ENCODE data around the gene MROH7. TPM values are rescaled to one million over a fixed set of nuclear protein-coding genes. Genes with fewer than 3 reads are reported as not detected.
"Not testable (repeated sequence)": the region's sequence is repeated elsewhere in the genome, so short reads cannot be mapped to it uniquely, and the experiment has no call there.

Gene MROH7
- total RNA-seq, 1 experiment from 2014 or later, result not detected

DNA sequence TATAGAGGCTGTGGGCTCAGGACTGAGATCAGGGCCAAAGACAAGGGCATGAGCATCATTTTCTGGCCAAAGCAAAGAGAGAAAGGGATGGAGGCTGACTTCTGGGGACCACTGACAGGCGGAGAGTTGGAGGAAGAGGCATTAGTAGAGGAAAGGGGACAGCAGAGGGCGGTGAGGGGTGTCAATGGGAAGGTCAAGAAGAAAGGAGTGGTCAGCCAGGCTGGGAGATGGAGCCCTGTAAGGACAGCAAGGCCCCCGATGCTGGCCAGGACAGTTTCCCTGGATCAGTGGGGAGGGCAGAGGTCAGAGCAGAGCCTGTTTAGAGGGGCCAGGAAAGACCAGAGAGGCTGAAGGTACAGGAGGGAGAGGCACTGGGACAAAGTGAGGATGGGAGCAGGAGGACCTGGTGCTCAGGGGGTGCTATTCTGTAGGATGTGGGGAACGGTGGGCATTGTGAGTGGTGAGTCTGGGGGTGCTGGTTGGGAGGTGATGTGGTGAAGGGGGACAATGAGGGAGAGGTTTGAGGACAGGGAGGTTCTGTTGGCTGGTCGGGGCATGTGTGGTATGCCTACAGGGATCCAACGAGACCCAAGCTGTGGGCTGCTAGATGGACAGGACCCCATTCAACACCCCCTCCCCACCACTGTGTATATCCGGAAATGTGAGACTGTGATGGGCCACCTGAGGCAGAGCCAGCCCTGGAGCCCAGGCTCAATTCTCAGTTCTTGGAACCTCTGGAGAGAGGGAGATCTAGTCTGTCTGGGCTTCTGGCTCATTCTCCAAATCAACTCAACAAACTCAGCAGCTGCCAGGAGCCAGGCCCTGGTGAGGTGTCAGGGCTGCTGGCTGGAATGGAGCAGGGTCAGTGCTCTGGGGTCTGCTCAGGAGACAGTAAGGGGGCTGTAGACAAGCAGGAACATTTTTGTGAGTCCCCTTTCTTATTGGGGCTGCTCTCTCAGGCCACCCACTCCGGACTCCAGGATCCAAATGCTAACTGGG lies 16.8 kb upstream of the MROH7 start:
- peaks cover 5% of the 10 kb centered on the region for H3K4me1 Mint-ChIP-seq (ENCODE audit: insufficient read depth, unreplicated experiment)
- peaks cover 11% of the 10 kb centered on the region for H3K36me3 Mint-ChIP-seq (ENCODE audit: insufficient read depth, unreplicated experiment)
- H3K27me3 Mint-ChIP-seq (ENCODE audit: insufficient read depth, unreplicated experiment), result no peaks in the 10 kb centered on the region
- no peak for DNase-seq (ENCODE audit: unreplicated experiment)
- TF ChIP-seq CTCF (IDR thresholded peaks at IDR 0.05; ENCODE audit: unreplicated experiment), result no peak
- H3K4me3 Mint-ChIP-seq (ENCODE audit: unreplicated experiment), result no peak overlapping the region
- BruUV-seq (replicated peaks), result no TSS peak
- POLR2A ChIA-PET, result interaction anchor here (0.7 kb wide), 1 partner anchor 90 kb away, joined by 3 read pairs; no protein-coding TSS in a partner anchor
- no peak overlapping the region for H3K27ac Mint-ChIP-seq (ENCODE audit: low read depth, unreplicated experiment)
- intact Hi-C loops (cut with micrococcal nuclease), result no loop called here
- CTCF ChIA-PET, result interaction anchor here (0.7 kb wide), 1 partner anchor 112 kb away, joined by 3 read pairs; no protein-coding TSS in a partner anchor
- no peaks in the 10 kb centered on the region for H3K9me3 Mint-ChIP-seq (ENCODE audit: unreplicated experiment)

- Mint-ChIP-seq H3K4me3 (ENCODE audit: unreplicated experiment) (no peak overlapping the region), H3K4me1 (ENCODE audit: insufficient read depth, unreplicated experiment) (peaks cover 5% of the 10 kb centered on the region), H3K27ac (ENCODE audit: low read depth, unreplicated experiment) (no peak overlapping the region), H3K36me3 (ENCODE audit: insufficient read depth, unreplicated experiment) (peaks cover 11% of the 10 kb centered on the region), H3K27me3 (ENCODE audit: insufficient read depth, unreplicated experiment) (peaks cover 18% of the 10 kb centered on the region), H3K9me3 (ENCODE audit: unreplicated experiment) (no peaks in the 10 kb centered on the region)
- TF ChIP-seq CTCF (IDR thresholded peaks at IDR 0.05; ENCODE audit: unreplicated experiment), result no peak
- POLR2A ChIA-PET, result no interaction called here
- intact Hi-C loops (cut with micrococcal nuclease), result no loop called here
- BruUV-seq (replicated peaks), result no TSS peak
- DNase-seq (ENCODE audit: unreplicated experiment), result no peak
- CTCF ChIA-PET, result no interaction called here
These were observed 14.4 kb upstream of the MROH7 start for GRCh38 chr1:54627196-54627595.

- H3K9me3 Mint-ChIP-seq (ENCODE audit: unreplicated experiment); H3K4me1 Mint-ChIP-seq (ENCODE audit: insufficient read depth, unreplicated experiment); H3K36me3 Mint-ChIP-seq (ENCODE audit: insufficient read depth, unreplicated experiment); POLR2A ChIA-PET; BruUV-seq (replicated peaks); DNase-seq (ENCODE audit: unreplicated experiment); H3K27ac Mint-ChIP-seq (ENCODE audit: low read depth, unreplicated experiment); intact Hi-C loops (cut with micrococcal nuclease); H3K4me3 Mint-ChIP-seq (ENCODE audit: unreplicated experiment): not testable (repeated sequence)
- peaks cover 20% of the 10 kb centered on the region for H3K27me3 Mint-ChIP-seq (ENCODE audit: insufficient read depth, unreplicated experiment)
- CTCF ChIA-PET, result interaction anchor here (1.1 kb wide), 1 partner anchor 165 kb away, joined by 4 read pairs; the partner anchor contains the start of gene TTC22
These were observed 5.8 kb upstream of the MROH7 start for GRCh38 chr1:54635804-54636203.

DNA sequence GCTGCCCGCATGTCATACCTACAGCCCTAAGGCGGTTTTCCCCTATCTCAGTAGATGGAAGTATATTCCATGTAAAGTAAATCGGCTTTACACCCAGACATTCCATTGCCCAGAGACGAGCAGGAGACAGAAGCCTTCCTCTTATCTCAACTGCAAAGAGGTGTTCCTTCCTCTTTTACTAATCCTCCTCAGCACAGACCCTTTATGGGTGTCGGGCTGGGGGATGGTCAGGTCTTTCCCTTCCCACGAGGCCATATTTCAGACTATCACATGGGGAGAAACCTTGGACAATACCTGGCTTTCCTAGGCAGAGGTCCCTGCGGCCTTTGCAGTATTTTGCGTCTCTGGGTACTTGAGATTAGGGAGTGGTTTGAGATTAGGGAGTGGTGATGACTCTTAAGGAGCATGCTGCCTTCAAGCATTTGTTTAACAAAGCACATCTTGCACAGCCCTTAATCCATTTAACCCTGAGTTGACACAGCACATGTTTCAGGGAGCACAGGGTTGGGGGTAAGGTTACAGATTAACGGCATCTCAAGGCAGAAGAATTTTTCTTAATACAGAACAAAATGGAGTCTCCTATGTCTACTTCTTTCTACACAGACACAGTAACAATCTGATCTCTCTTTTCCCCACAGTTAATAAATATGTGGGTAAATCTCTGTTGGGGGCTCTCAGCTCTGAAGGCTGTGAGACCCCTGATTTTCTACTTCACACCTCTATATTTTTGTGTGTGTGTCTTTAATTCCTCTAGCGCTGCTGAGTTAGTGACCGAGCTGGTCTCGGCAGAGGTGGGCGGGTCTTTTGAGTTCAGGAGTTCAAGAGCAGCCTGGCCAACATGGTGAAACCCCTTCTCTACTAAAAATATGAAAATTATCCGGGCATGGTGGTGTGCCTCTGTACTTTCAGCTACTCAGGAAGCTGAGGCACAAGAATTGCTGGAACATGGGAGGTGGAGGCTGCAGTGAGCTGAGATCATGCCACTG lies 4.8 kb upstream of the MROH7 start:
- intact Hi-C loops (cut with micrococcal nuclease); H3K27ac Mint-ChIP-seq (ENCODE audit: low read depth, unreplicated experiment); BruUV-seq (replicated peaks); H3K9me3 Mint-ChIP-seq (ENCODE audit: unreplicated experiment); POLR2A ChIA-PET; DNase-seq (ENCODE audit: unreplicated experiment); H3K4me3 Mint-ChIP-seq (ENCODE audit: unreplicated experiment); H3K4me1 Mint-ChIP-seq (ENCODE audit: insufficient read depth, unreplicated experiment); H3K36me3 Mint-ChIP-seq (ENCODE audit: insufficient read depth, unreplicated experiment); CTCF ChIA-PET: not testable (repeated sequence)
- H3K27me3 Mint-ChIP-seq (ENCODE audit: insufficient read depth, unreplicated experiment), result peaks cover 11% of the 10 kb centered on the region
